H1 (cell line): ENCODE measurements around the gene ZFAND4. TPM values are rescaled to one million over a fixed set of nuclear protein-coding genes. Genes with fewer than 3 reads are reported as not detected.

Experiments used
- CTCF ChIA-PET: fragments of 300-600 bp; sonication (Branson Sonifier 250); formaldehyde crosslinking; loops from one replicate; lab custom pipeline; 2021; ENCODE audit not compliant: partially characterized antibody; lab: Charles Lee
- POLR2A ChIA-PET: fragments of 300-600 bp; sonication (Branson Sonifier 250); formaldehyde crosslinking; loops from one replicate; lab custom pipeline; 2021; ENCODE audit warnings: inconsistent platforms; ENCODE audit not compliant: partially characterized antibody; lab: Charles Lee
- DNase-seq, 2 experiments: peaks; one replicate each; pipeline versions ENCODE4 v3.0.0 to v3.0.0-alpha.2; 2010 to 2022; ENCODE audit warnings: low spot score in 2 of 2, low read depth in 1 of 2, mixed read lengths in 1 of 2
- FAIRE-seq: peaks from 2 replicates; lab custom pipeline; 2011; peaks lifted over from hg19 to GRCh38; lab: Jason Lieb, UNC
- H2AFZ ChIP-seq: 2 replicates; pipeline ENCODE4 v1.8.1; 2012; ENCODE audit warnings: low read length, inconsistent platforms
- H2AK5ac ChIP-seq: 2 replicates; pipeline ENCODE4 v1.6.1; 2013; ENCODE audit warnings: low read depth, low read length
- H2BK120ac ChIP-seq: replicated peaks from 2 replicates; pipeline ENCODE3; 2013; ENCODE audit warnings: low read depth, low read length, inconsistent platforms
- H2BK12ac ChIP-seq: 2 replicates; pipeline ENCODE4 v1.6.1; 2013; ENCODE audit warnings: low read depth, low read length
- H2BK15ac ChIP-seq: 2 replicates; pipeline ENCODE4 v1.6.1; 2013; ENCODE audit warnings: low read length
- H2BK20ac ChIP-seq: 2 replicates; pipeline ENCODE4 v1.6.1; 2013; ENCODE audit warnings: low read length
- H2BK5ac ChIP-seq: 2 replicates; pipeline ENCODE4 v1.6.1; 2013; ENCODE audit warnings: low read depth, low read length
- H3K14ac ChIP-seq: 2 replicates; pipeline ENCODE4 v1.6.1; 2013; ENCODE audit warnings: inconsistent platforms; ENCODE audit not compliant: insufficient read length
- H3K18ac ChIP-seq: 2 replicates; pipeline ENCODE4 v1.6.1; 2013; ENCODE audit warnings: low read length; ENCODE audit errors: extremely low read depth
- H3K23ac ChIP-seq: 2 replicates; pipeline ENCODE4 v1.6.1; 2013; ENCODE audit warnings: inconsistent platforms; ENCODE audit not compliant: insufficient read length
- H3K23me2 ChIP-seq: 2 replicates; pipeline ENCODE4 v1.6.1; 2013; ENCODE audit warnings: low read depth, low read length
- H3K27ac ChIP-seq: 2 replicates; pipeline ENCODE4 v1.6.1; 2011; ENCODE audit warnings: low read depth, low read length, inconsistent platforms
- H3K27me3 ChIP-seq, 4 experiments: replicated peaks in 1 of 4; 1 replicate in 1 of 4; 2 replicates in 3 of 4; pipeline versions ENCODE4 v1.6.1 to v1.8.1; 2011 to 2013; ENCODE audit warnings: low read length in 3 of 4, mild to moderate bottlenecking in 3 of 4, inconsistent platforms in 2 of 4, mixed read lengths in 2 of 4, moderate library complexity in 1 of 4; ENCODE audit not compliant: control insufficient read depth in 3 of 4, insufficient read depth in 3 of 4; ENCODE audit errors: extremely low read depth in 1 of 4
- H3K36me3 ChIP-seq, 4 experiments: 2 replicates each; pipeline versions ENCODE4 v1.6.1 to v1.8.1; 2011 to 2013; ENCODE audit warnings: mild to moderate bottlenecking in 4 of 4, low read length in 3 of 4, moderate library complexity in 2 of 4, control low read depth in 1 of 4, inconsistent platforms in 1 of 4; ENCODE audit not compliant: insufficient read depth in 4 of 4, control insufficient read depth in 2 of 4
- H3K4ac ChIP-seq: replicated peaks from 2 replicates; pipeline ENCODE3; 2013; ENCODE audit warnings: low read length, low read depth, mixed read lengths, inconsistent platforms; ENCODE audit not compliant: insufficient read length
- H3K4me1 ChIP-seq, 4 experiments: replicated peaks in 1 of 4; 1 replicate in 1 of 4; 2 replicates in 3 of 4; pipeline versions ENCODE4 v1.6.1 to v1.8.1; 2011 to 2013; ENCODE audit warnings: low read length in 3 of 4, inconsistent platforms in 2 of 4, mixed read lengths in 1 of 4; ENCODE audit not compliant: insufficient read depth in 4 of 4, control insufficient read depth in 3 of 4
- H3K4me2 ChIP-seq, 2 experiments: 2 replicates each; pipeline versions ENCODE4 v1.6.1 to v1.8.1; 2011 to 2013; ENCODE audit warnings: low read depth in 2 of 2, low read length in 2 of 2, control low read depth in 1 of 2, inconsistent platforms in 1 of 2, mild to moderate bottlenecking in 1 of 2; ENCODE audit not compliant: insufficient read depth in 1 of 2
- H3K4me3 ChIP-seq, 4 experiments: fragments of 200-600, 300-600 bp in 1 of 4; sonication (generic), shearing (Covaris generic), sonication (Bioruptor Twin) in 1 of 4; 2 replicates each; pipeline versions ENCODE4 v1.5.1 to v1.8.1; 2011 to 2016; ENCODE audit warnings: low read length in 4 of 4, low read depth in 3 of 4, control low read depth in 2 of 4, inconsistent platforms in 2 of 4, mild to moderate bottlenecking in 2 of 4, mixed read lengths in 1 of 4, moderate library complexity in 1 of 4; ENCODE audit not compliant: insufficient read depth in 2 of 4; ENCODE audit errors: extremely low read depth in 1 of 4
- H3K56ac ChIP-seq: replicated peaks from 2 replicates; pipeline ENCODE3; 2013; ENCODE audit warnings: low read depth, mild to moderate bottlenecking, mixed read lengths, low read length, inconsistent platforms; ENCODE audit not compliant: insufficient read length
- H3K79me1 ChIP-seq: 2 replicates; pipeline ENCODE4 v1.6.1; 2013; ENCODE audit warnings: low read depth, low read length, control low read depth
- H3K79me2 ChIP-seq, 2 experiments: 2 replicates each; pipeline versions ENCODE4 v1.6.1 to v1.8.1; 2012 to 2013; ENCODE audit warnings: low read length in 2 of 2, mild to moderate bottlenecking in 2 of 2, inconsistent platforms in 1 of 2; ENCODE audit not compliant: insufficient read depth in 2 of 2, control insufficient read depth in 1 of 2
- H3K9ac ChIP-seq, 4 experiments: replicated peaks in 1 of 4; 1 replicate in 1 of 4; 2 replicates in 3 of 4; pipeline versions ENCODE4 v1.6.1 to v1.8.1; 2011 to 2013; ENCODE audit warnings: low read depth in 3 of 4, low read length in 3 of 4, control low read depth in 2 of 4, mild to moderate bottlenecking in 2 of 4, moderate library complexity in 2 of 4, inconsistent platforms in 1 of 4; ENCODE audit errors: extremely low read depth in 1 of 4
- H3K9me3 ChIP-seq, 2 experiments: 2 replicates each; pipeline versions ENCODE4 v1.6.1 to v1.8.1; 2012 to 2013; ENCODE audit warnings: mild to moderate bottlenecking in 2 of 2, moderate library complexity in 2 of 2, control low read depth in 1 of 2, inconsistent platforms in 1 of 2, low read depth in 1 of 2, low read length in 1 of 2, mixed read lengths in 1 of 2; ENCODE audit not compliant: insufficient read depth in 2 of 2
- H4K20me1 ChIP-seq, 2 experiments: replicated peaks in 1 of 2; 2 replicates each; pipeline versions ENCODE3 to v1.8.1; 2011 to 2013; ENCODE audit warnings: inconsistent platforms in 2 of 2, low read length in 2 of 2, mild to moderate bottlenecking in 1 of 2; ENCODE audit not compliant: insufficient read depth in 2 of 2, control insufficient read depth in 1 of 2
- H4K5ac ChIP-seq: 2 replicates; pipeline ENCODE4 v1.6.1; 2013; ENCODE audit warnings: low read length, low read depth, mixed read lengths, inconsistent platforms; ENCODE audit not compliant: insufficient read length
- H4K8ac ChIP-seq: 2 replicates; pipeline ENCODE4 v1.8.0; 2013; ENCODE audit warnings: mild to moderate bottlenecking, moderate library complexity, low read length, inconsistent platforms; ENCODE audit not compliant: insufficient read depth; ENCODE audit errors: extremely low read depth
- H4K91ac ChIP-seq: replicated peaks from 2 replicates; pipeline ENCODE3; 2013; ENCODE audit warnings: low read length, mixed read lengths, inconsistent platforms; ENCODE audit not compliant: insufficient read length
- CBX8 ChIP-seq: fragments of 300-800, 300-1000 bp; sonication (generic); IDR thresholded peaks from 2 replicates; pipeline ENCODE4 v1.7.1; 2016; ENCODE audit warnings: low read depth, low read length, borderline replicate concordance
- CTBP2 ChIP-seq: IDR thresholded peaks from 2 replicates; pipeline ENCODE4 v1.7.0; 2011; ENCODE audit warnings: borderline replicate concordance, mild to moderate bottlenecking, moderate library complexity, mixed read lengths, low read length; ENCODE audit not compliant: insufficient read depth, insufficient read length
- EP300 ChIP-seq, 2 experiments: IDR thresholded peaks; 1 replicate in 1 of 2; 2 replicates in 1 of 2; pipeline ENCODE4 v1.6.1; 2011 to 2012; ENCODE audit warnings: low read depth in 2 of 2, low read length in 2 of 2, mild to moderate bottlenecking in 2 of 2, borderline replicate concordance in 1 of 2, inconsistent platforms in 1 of 2, moderate library complexity in 1 of 2
- JUN ChIP-seq: IDR thresholded peaks from 2 replicates; pipeline ENCODE4 v1.6.1; 2011; ENCODE audit warnings: low read depth, mild to moderate bottlenecking, improper control_type of control experiment, low read length
- JUND ChIP-seq: IDR thresholded peaks from 2 replicates; pipeline ENCODE4 v1.6.1; 2011; ENCODE audit warnings: mild to moderate bottlenecking, improper control_type of control experiment, low read length
- POU5F1 ChIP-seq: IDR thresholded peaks from 2 replicates; pipeline ENCODE4 v1.6.1; 2011; ENCODE audit warnings: low read depth, mild to moderate bottlenecking, low read length, moderate library complexity
- RNF2 ChIP-seq: fragments of 200-900, 300-1000 bp; sonication (generic); IDR thresholded peaks from 2 replicates; pipeline ENCODE4 v1.7.1; 2016; ENCODE audit warnings: borderline replicate concordance, low read depth, mild to moderate bottlenecking, antibody characterized with exemption, low read length; ENCODE audit not compliant: poor library complexity, severe bottlenecking; ENCODE audit errors: missing control alignments
- SRF ChIP-seq: IDR thresholded peaks from 2 replicates; pipeline ENCODE4 v1.6.1; 2011; ENCODE audit warnings: mild to moderate bottlenecking, low read depth, low read length, moderate library complexity
- YY1 ChIP-seq: IDR thresholded peaks from 2 replicates; pipeline ENCODE4 v1.6.1; 2011; ENCODE audit warnings: low read depth, mild to moderate bottlenecking, low read length
- WGBS, 2 experiments: shearing (Covaris generic) in 1 of 2; methylation state at CpG; one replicate each; pipeline versions ENCODE4 v1.1.6 to v1.1.7; 2013 to 2015; ENCODE audit warnings: low lambda C conversion rate in 2 of 2, mixed read lengths in 2 of 2, inconsistent platforms in 1 of 2, low coverage in 1 of 2, missing lambda C conversion rate in 1 of 2; ENCODE audit not compliant: insufficient replicate concordance in 2 of 2, insufficient coverage in 1 of 2, insufficient read length in 1 of 2; ENCODE audit errors: extremely low coverage in 1 of 2, missing lambda C conversion rate in 1 of 2; 5-methylcytosine and 5-hydroxymethylcytosine counted together
- polyA plus RNA-seq, 7 experiments: library from polyadenylated mRNA; depleted of rRNA in 3 of 7; stranded (reverse) in 5 of 7; unstranded in 2 of 7; fragments of >200 nt in 5 of 7; fragments of 200-250 nt in 2 of 7; gene quantifications; 1 replicate in 5 of 7; 2 replicates in 1 of 7; 4 replicates in 1 of 7; pipeline versions ENCODE4 v1.2.1 to v1.2.3, GENCODE V29; 2011 to 2013; ENCODE audit warnings: missing spikeins in 2 of 7, mixed read lengths in 2 of 7
- total RNA-seq: library from RNA; stranded (reverse); fragmentation: NEBNext Ultra II Directional; extraction: Animal tissue kit (Norgen Biotek cat#: 25700); gene quantifications from 2 replicates; pipeline ENCODE4 v1.2.1, GENCODE V29; 2021

Gene ZFAND4
- total and polyA plus RNA-seq, 2 of the 8 experiments (the other 6 are each of a cell fraction or from before 2014, with no cell fraction given), result 2.8 to 17.8 TPM

DNA sequence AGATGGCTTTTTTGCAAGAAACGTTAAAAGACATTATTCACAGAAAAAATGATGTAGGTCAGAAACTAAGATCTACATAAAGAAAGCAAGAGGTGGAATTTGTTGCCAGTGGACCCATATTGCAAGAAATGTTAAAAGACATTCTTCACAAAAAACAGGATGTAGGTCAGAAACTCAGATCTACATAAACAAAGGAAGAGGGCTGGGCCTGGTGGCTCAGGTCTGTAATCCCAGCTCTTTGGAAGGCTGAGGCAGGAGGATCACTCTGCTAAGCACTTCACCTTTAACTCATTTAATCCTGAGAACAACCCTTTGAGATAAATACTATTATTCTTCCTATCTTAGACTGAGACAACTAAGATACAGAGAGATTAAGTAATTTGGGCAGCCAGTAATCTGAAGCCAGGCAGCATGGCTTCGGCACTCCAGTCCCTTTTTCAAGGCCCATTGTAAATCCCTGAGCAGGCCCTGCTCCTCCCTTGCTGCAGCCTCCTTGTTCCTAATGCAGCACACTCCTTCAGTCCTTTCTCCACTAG is 11.6 kb downstream of the ZFAND4 start:
- Histone ChIP-seq H2BK120ac (no peak overlapping the region), H2BK5ac (no peak overlapping the region), H3K27ac (no peak overlapping the region), H3K36me3 (peaks cover 0 to 2% (median 0%) of the 10 kb centered on the region in 4 experiments; a peak in 1 of 8 replicates), H3K14ac (no peak overlapping the region), H3K9me3 (no peaks in the 10 kb centered on the region), H3K23ac (no peak overlapping the region), H3K9ac (no peak overlapping the region), H3K4me3 (no peak overlapping the region), H2BK12ac (no peak overlapping the region), H3K23me2 (no peaks in the 10 kb centered on the region), H3K79me2 (peaks cover 0 to 31% of the 10 kb centered on the region in 2 experiments; a peak in 2 of 4 replicates), H3K27me3 (no peaks in the 10 kb centered on the region), H2BK20ac (no peak overlapping the region), H3K4ac (no peak overlapping the region), H2AFZ (no peak overlapping the region), H3K4me1 (no peaks in the 10 kb centered on the region), H3K4me2 (no peak overlapping the region), H4K8ac (no peak overlapping the region), H4K20me1 (no peaks in the 10 kb centered on the region), H3K79me1 (no peaks in the 10 kb centered on the region), H2BK15ac (no peak overlapping the region), H3K18ac (no peak overlapping the region), H3K56ac (no peak overlapping the region), H4K91ac (no peak overlapping the region)
- ChIA-PET CTCF (interaction anchor here (0.7 to 1.8 kb wide), 2 partner anchors 12 to 186 kb away, joined by 3 read pairs; no protein-coding TSS in a partner anchor), POLR2A (no interaction called here)
- DNase-seq, result no peak
- no peak for FAIRE-seq
- WGBS, 2 experiments, result 86% methylated on average over 2 of the region's 2 CpGs; no CpG with 5 or more reads in 1 of the 2 experiments
- TF ChIP-seq JUN, result no peak
- TF ChIP-seq CBX8, result no peak
- TF ChIP-seq CTBP2, result no peak
- TF ChIP-seq SRF, result no peak
- no peak for TF ChIP-seq POU5F1
- no peak for TF ChIP-seq JUND
- no peak for TF ChIP-seq EP300 (IDR thresholded peaks at IDR 0.05; ENCODE audit: borderline replicate concordance in 1 of 2, low read depth in 2 of 2, low read length in 2 of 2)
- TF ChIP-seq RNF2, result no peak
- no peak for TF ChIP-seq YY1
- TF ChIP-seq, all 59 proteins: peak for 0
- Histone ChIP-seq H4K5ac (no peak overlapping the region), H2AK5ac (no peak overlapping the region)
